ENCODE results near the gene SKAP2. TPM values are rescaled to one million over a fixed set of nuclear protein-coding genes. Genes with fewer than 3 reads are reported as not detected.
"Not testable (repeated sequence)": the region's sequence is repeated elsewhere in the genome, so short reads cannot be mapped to it uniquely, and the experiment has no call there.

Gene SKAP2
- total and polyA plus RNA-seq, 7 experiments from 2014 or later = 2.7 to 31.4 (median 3.1) TPM

GRCh38 chr7:26836793-26837192, 27.6 kb downstream of the SKAP2 start:
- DNase-seq; H3K27ac ChIP-seq (ENCODE audit: low read depth, low read length); H3K36me3 ChIP-seq (ENCODE audit: control insufficient read depth in 2 of 3, insufficient read depth in 3 of 3, low read length in 3 of 3); H3K4me3 Mint-ChIP-seq; H3K9me3 ChIP-seq (ENCODE audit: control insufficient read depth in 2 of 3, low read length in 3 of 3); CTCF ChIA-PET; H3K27me3 ChIP-seq (ENCODE audit: control insufficient read depth in 2 of 2, insufficient read depth in 2 of 2, low read length in 2 of 2); POLR2A ChIA-PET; H3K27ac Mint-ChIP-seq; intact Hi-C loops (cut with micrococcal nuclease); H3K4me3 ChIP-seq (ENCODE audit: low read length); H3K4me1 Mint-ChIP-seq; ATAC-seq; H3K36me3 Mint-ChIP-seq; H3K4me1 ChIP-seq (ENCODE audit: control insufficient read depth in 2 of 2, insufficient read depth in 2 of 2, low read length in 2 of 2): not testable (repeated sequence)
- peaks cover 0 to 31% (median 11%) of the 10 kb centered on the region in 11 donors for H3K9me3 Mint-ChIP-seq
- H3K27me3 Mint-ChIP-seq = peaks cover 0 to 35% (median 9%) of the 10 kb centered on the region in 5 donors

GRCh38 chr7:26815426-26815825, 49.0 kb downstream of the SKAP2 start:
- ChIA-PET POLR2A (no interaction called here), CTCF (no interaction called here)
- ATAC-seq (no peak), DNase-seq (no peak)
- peaks cover 0 to 3% (median 0%) of the 10 kb centered on the region in 11 donors for H3K9me3 Mint-ChIP-seq
- Histone ChIP-seq H3K27me3 (ENCODE audit: control insufficient read depth in 2 of 2, insufficient read depth in 2 of 2, low read length in 2 of 2) (no peaks in the 10 kb centered on the region), H3K9me3 (ENCODE audit: control insufficient read depth in 2 of 3, low read length in 3 of 3) (no peaks in the 10 kb centered on the region), H3K36me3 (ENCODE audit: control insufficient read depth in 2 of 3, insufficient read depth in 3 of 3, low read length in 3 of 3) (no peaks in the 10 kb centered on the region), H3K4me1 (ENCODE audit: control insufficient read depth in 2 of 2, insufficient read depth in 2 of 2, low read length in 2 of 2) (no peaks in the 10 kb centered on the region), H3K27ac (ENCODE audit: low read depth, low read length) (no peak overlapping the region), H3K4me3 (ENCODE audit: low read length) (no peak overlapping the region)
- no peak overlapping the region for H3K27ac Mint-ChIP-seq
- no peaks in the 10 kb centered on the region for H3K36me3 Mint-ChIP-seq
- H3K4me3 Mint-ChIP-seq = no peak overlapping the region
- intact Hi-C loops (cut with micrococcal nuclease) = no loop called here
- H3K4me1 Mint-ChIP-seq = no peaks in the 10 kb centered on the region
- peaks cover 4 to 10% (median 5%) of the 10 kb centered on the region in 5 donors for H3K27me3 Mint-ChIP-seq

- Mint-ChIP-seq H3K4me1 (peaks cover 0 to 2% (median 0%) of the 10 kb centered on the region in 7 donors), H3K36me3 (no peaks in the 10 kb centered on the region), H3K27ac (no peak overlapping the region), H3K27me3 (peaks cover 4 to 20% (median 10%) of the 10 kb centered on the region in 5 donors), H3K9me3 (peaks cover 0 to 3% (median 0%) of the 10 kb centered on the region in 11 donors), H3K4me3 (no peak overlapping the region)
- intact Hi-C loops (cut with micrococcal nuclease) = no loop called here
- H3K9me3 ChIP-seq (ENCODE audit: control insufficient read depth in 2 of 3, low read length in 3 of 3) = no peaks in the 10 kb centered on the region
- no peaks in the 10 kb centered on the region for H3K36me3 ChIP-seq (ENCODE audit: control insufficient read depth in 2 of 3, insufficient read depth in 3 of 3, low read length in 3 of 3)
- no peak overlapping the region for H3K4me3 ChIP-seq (ENCODE audit: low read length)
- ChIA-PET POLR2A (interaction anchor here (0.8 kb wide), 1 partner anchor 918 kb away, joined by 3 read pairs; no protein-coding TSS in a partner anchor), CTCF (no interaction called here)
- no peak for DNase-seq
- H3K27ac ChIP-seq (ENCODE audit: low read depth, low read length) = no peak overlapping the region
- ATAC-seq = no peak
- no peaks in the 10 kb centered on the region for H3K4me1 ChIP-seq (ENCODE audit: control insufficient read depth in 2 of 2, insufficient read depth in 2 of 2, low read length in 2 of 2)
- no peaks in the 10 kb centered on the region for H3K27me3 ChIP-seq (ENCODE audit: control insufficient read depth in 2 of 2, insufficient read depth in 2 of 2, low read length in 2 of 2)
Observed at GRCh38 chr7:26813432-26813831, 51.0 kb downstream of the SKAP2 start.

- H3K36me3 ChIP-seq (ENCODE audit: control insufficient read depth in 2 of 3, insufficient read depth in 3 of 3, low read length in 3 of 3) = no peaks in the 10 kb centered on the region
- DNase-seq = no peak
- ChIA-PET POLR2A (no interaction called here), CTCF (no interaction called here)
- no peak for ATAC-seq
- Mint-ChIP-seq H3K27ac (no peak overlapping the region), H3K27me3 (peaks cover 0 to 25% (median 12%) of the 10 kb centered on the region in 5 donors), H3K36me3 (peaks cover 0 to 4% (median 0%) of the 10 kb centered on the region in 5 donors), H3K9me3 (peaks cover 0 to 10% (median 3%) of the 10 kb centered on the region in 11 donors), H3K4me1 (peaks cover 0 to 1% (median 0%) of the 10 kb centered on the region in 7 donors), H3K4me3 (no peak overlapping the region)
- intact Hi-C loops (cut with micrococcal nuclease) = no loop called here
- no peaks in the 10 kb centered on the region for H3K9me3 ChIP-seq (ENCODE audit: control insufficient read depth in 2 of 3, low read length in 3 of 3)
- H3K4me1 ChIP-seq (ENCODE audit: control insufficient read depth in 2 of 2, insufficient read depth in 2 of 2, low read length in 2 of 2) = no peaks in the 10 kb centered on the region
- H3K4me3 ChIP-seq (ENCODE audit: low read length) = no peak overlapping the region
- no peaks in the 10 kb centered on the region for H3K27me3 ChIP-seq (ENCODE audit: control insufficient read depth in 2 of 2, insufficient read depth in 2 of 2, low read length in 2 of 2)
- H3K27ac ChIP-seq (ENCODE audit: low read depth, low read length) = no peak overlapping the region
Observed at GRCh38 chr7:26794541-26794940, 69.8 kb downstream of the SKAP2 start.

GRCh38 chr7:26792576-26792975, 71.8 kb downstream of the SKAP2 start:
- CTCF ChIA-PET = no interaction called here
- H3K36me3 ChIP-seq (ENCODE audit: control insufficient read depth in 2 of 3, insufficient read depth in 3 of 3, low read length in 3 of 3) = no peaks in the 10 kb centered on the region
- H3K27ac ChIP-seq (ENCODE audit: low read depth, low read length) = no peak overlapping the region
- H3K4me1 Mint-ChIP-seq = no peaks in the 10 kb centered on the region
- H3K4me1 ChIP-seq (ENCODE audit: control insufficient read depth in 2 of 2, insufficient read depth in 2 of 2, low read length in 2 of 2) = no peaks in the 10 kb centered on the region
- H3K27ac Mint-ChIP-seq = no peak overlapping the region
- intact Hi-C loops (cut with micrococcal nuclease) = no loop called here
- no peaks in the 10 kb centered on the region for H3K9me3 ChIP-seq (ENCODE audit: control insufficient read depth in 2 of 3, low read length in 3 of 3)
- DNase-seq = no peak
- POLR2A ChIA-PET = no interaction called here
- H3K4me3 ChIP-seq (ENCODE audit: low read length) = no peak overlapping the region
- peaks cover 0 to 14% (median 4%) of the 10 kb centered on the region in 5 donors for H3K27me3 Mint-ChIP-seq
- no peak overlapping the region for H3K4me3 Mint-ChIP-seq
- H3K36me3 Mint-ChIP-seq = no peaks in the 10 kb centered on the region
- no peaks in the 10 kb centered on the region for H3K27me3 ChIP-seq (ENCODE audit: control insufficient read depth in 2 of 2, insufficient read depth in 2 of 2, low read length in 2 of 2)
- ATAC-seq = no peak
- peaks cover 0 to 3% (median 0%) of the 10 kb centered on the region in 11 donors for H3K9me3 Mint-ChIP-seq

- Mint-ChIP-seq H3K4me3 (no peak overlapping the region), H3K27me3 (peaks cover 0 to 14% (median 6%) of the 10 kb centered on the region in 5 donors), H3K4me1 (no peaks in the 10 kb centered on the region), H3K36me3 (no peaks in the 10 kb centered on the region), H3K9me3 (peaks cover 0 to 3% (median 0%) of the 10 kb centered on the region in 11 donors), H3K27ac (no peak overlapping the region)
- DNase-seq (no peak), ATAC-seq (no peak)
- CTCF ChIA-PET = no interaction called here
- H3K9me3 ChIP-seq (ENCODE audit: control insufficient read depth in 2 of 3, low read length in 3 of 3) = no peaks in the 10 kb centered on the region
- no peak overlapping the region for H3K27ac ChIP-seq (ENCODE audit: low read depth, low read length)
- H3K27me3 ChIP-seq (ENCODE audit: control insufficient read depth in 2 of 2, insufficient read depth in 2 of 2, low read length in 2 of 2) = no peaks in the 10 kb centered on the region
- H3K36me3 ChIP-seq (ENCODE audit: control insufficient read depth in 2 of 3, insufficient read depth in 3 of 3, low read length in 3 of 3) = no peaks in the 10 kb centered on the region
- H3K4me1 ChIP-seq (ENCODE audit: control insufficient read depth in 2 of 2, insufficient read depth in 2 of 2, low read length in 2 of 2) = no peaks in the 10 kb centered on the region
- no peak overlapping the region for H3K4me3 ChIP-seq (ENCODE audit: low read length)
- intact Hi-C loops (cut with micrococcal nuclease) = no loop called here
- POLR2A ChIA-PET = no interaction called here
Observed at GRCh38 chr7:26792006-26792405, 72.4 kb downstream of the SKAP2 start.

- CTCF ChIA-PET = no interaction called here
Observed at GRCh38 chr7:26789481-26790184, 74.8 kb downstream of the SKAP2 start.

More at GRCh38 chr7:26789481-26790184, 74.8 kb downstream of the SKAP2 start:
- H3K4me1 ChIP-seq (ENCODE audit: control insufficient read depth in 2 of 2, insufficient read depth in 2 of 2, low read length in 2 of 2) = no peaks in the 10 kb centered on the region
- Mint-ChIP-seq H3K9me3 (peaks cover 0 to 1% (median 0%) of the 10 kb centered on the region in 11 donors), H3K27ac (no peak overlapping the region), H3K36me3 (no peaks in the 10 kb centered on the region), H3K4me3 (no peak overlapping the region), H3K4me1 (peaks cover 0 to 3% (median 0%) of the 10 kb centered on the region in 7 donors), H3K27me3 (peaks cover 0 to 7% (median 4%) of the 10 kb centered on the region in 5 donors)
- H3K27me3 ChIP-seq (ENCODE audit: control insufficient read depth in 2 of 2, insufficient read depth in 2 of 2, low read length in 2 of 2) = no peaks in the 10 kb centered on the region
- ATAC-seq (no peak), DNase-seq (no peak)
- H3K27ac ChIP-seq (ENCODE audit: low read depth, low read length) = no peak overlapping the region
- no peaks in the 10 kb centered on the region for H3K9me3 ChIP-seq (ENCODE audit: control insufficient read depth in 2 of 3, low read length in 3 of 3)
- H3K36me3 ChIP-seq (ENCODE audit: control insufficient read depth in 2 of 3, insufficient read depth in 3 of 3, low read length in 3 of 3) = no peaks in the 10 kb centered on the region
- POLR2A ChIA-PET = no interaction called here
- intact Hi-C loops (cut with micrococcal nuclease) = no loop called here
- H3K4me3 ChIP-seq (ENCODE audit: low read length) = no peak overlapping the region
